Adrenal gland (tissue), 12 donors: Measurements from ENCODE around the gene PODNL1. TPM values are rescaled to one million over a fixed set of nuclear protein-coding genes. Genes with fewer than 3 reads are reported as not detected.
"Not testable (repeated sequence)": the region's sequence is repeated elsewhere in the genome, so short reads cannot be mapped to it uniquely, and the experiment has no call there.

Experiments
- DNase-seq, 7 donors: peaks; one replicate each; pipeline ENCODE4 v3.0.0-alpha.2; 2019 to 2020
- H3K27ac ChIP-seq, 5 donors: fragments of 200-600 bp; sonication (generic) in 4 of 5; 1 replicate in 3 of 5; 2 replicates in 2 of 5; pipeline versions ENCODE4 v1.5.1 to v1.8.0; 2016 to 2020; ENCODE audit warnings: mild to moderate bottlenecking in 1 of 5
- H3K27me3 ChIP-seq: fragments of 200-600 bp; 2 replicates; pipeline ENCODE4 v1.8.0; 2021
- H3K36me3 ChIP-seq, 2 donors: fragments of 200-600 bp; replicated peaks in 1 of 2; 1 replicate in 1 of 2; 2 replicates in 1 of 2; pipeline versions ENCODE4 v1.5.1 to v1.8.0; 2018 to 2022
- H3K4me1 ChIP-seq, 2 donors: fragments of 200-600 bp; replicated peaks in 1 of 2; 1 replicate in 1 of 2; 2 replicates in 1 of 2; pipeline versions ENCODE4 v1.5.1 to v1.8.0; 2018 to 2021
- H3K4me3 ChIP-seq, 4 donors: fragments of 200-600 bp; sonication (generic) in 3 of 4; one replicate each; pipeline ENCODE4 v1.5.1; 2016 to 2018
- H3K9me3 ChIP-seq, 3 donors: fragments of 200-600 bp; sonication (generic) in 1 of 3; replicated peaks in 1 of 3; 1 replicate in 2 of 3; 2 replicates in 1 of 3; pipeline versions ENCODE4 v1.5.1 to v1.8.0; 2016 to 2021
- CTCF ChIP-seq, 6 experiments: fragments of 450-650 bp in 4 of 6; fragments of 200-600 bp in 2 of 6; sonication (generic) in 1 of 6; IDR thresholded peaks; 1 replicate in 5 of 6; 2 replicates in 1 of 6; pipeline versions ENCODE4 v1.5.1 to v1.8.0; 2016 to 2021; ENCODE audit warnings: antibody characterized with exemption in 6 of 6, mild to moderate bottlenecking in 2 of 6, moderate library complexity in 1 of 6
- POLR2A ChIP-seq, 2 donors: fragments of 450-650 bp; IDR thresholded peaks; one replicate each; pipeline ENCODE4 v1.6.1; 2017; ENCODE audit warnings: antibody characterized with exemption in 2 of 2, mild to moderate bottlenecking in 2 of 2, moderate library complexity in 1 of 2
- WGBS, 4 donors: extraction: QIAGEN DNeasy Blood & Tissue Kit in 2 of 4; methylation state at CpG; one replicate each; pipeline versions ENCODE4 v1.1.5 to v1.1.7; 2013 to 2017; 5-methylcytosine and 5-hydroxymethylcytosine counted together
- intact Hi-C, 2 donors: fragments of 100-400 bp; cut with DNase I; formaldehyde crosslinking; loops; one replicate each; pipeline versions ENCODE4 v1.14.1 to v1.15.0; 2022 to 2023
- polyA plus RNA-seq, 3 donors: library from polyadenylated mRNA; stranded (reverse); fragments of 200-250 nt in 2 of 3; fragments of 350-450 nt in 1 of 3; fragmentation: Illumina TruSeq in 1 of 3; extraction: RNeasy Lipid Tissue Mini Kit (QIAGEN cat#74804) in 1 of 3; gene quantifications; one replicate each; pipeline ENCODE4 v1.2.3, GENCODE V29; 2013 to 2014
- total RNA-seq, 9 donors: library from RNA; depleted of rRNA in 4 of 9; stranded (reverse); fragments of >200 nt in 4 of 9; fragments of 120-200 nt in 1 of 9; fragmentation: NEBNext Ultra II Directional in 1 of 9; extraction: Animal tissue kit (Norgen Biotek cat#: 25700) in 1 of 9; gene quantifications; one replicate each; pipeline versions ENCODE4 v1.1.0 to v1.2.4, GENCODE V29; 2013 to 2023
- donor health status: healthy with polysubstance abuse.
- donor health status: Bipolar disorder and iron deficiency.
- donor health status: DM: yes; HTN: yes; CAD: no.
- donor health status: DM: no; HTN: no; CAD: no.
- donor health status: DM: no; HTN: no; CAD: no.
- donor health status: DM: yes; HTN: yes; CAD: no.

PODNL1 gene
- total and polyA plus RNA-seq, 12 donors = 0.15 to 2.1 (median 0.61) TPM; not detected in 3

GRCh38 chr19:13977803-13978202 is 39.6 kb upstream of the PODNL1 start:
- Histone ChIP-seq H3K27me3 (no peaks in the 10 kb centered on the region), H3K27ac (peak overlapping the region in 3 of 5 donors; percentile 27 to 66 (median 59)), H3K36me3 (peaks cover 0 to 10% of the 10 kb centered on the region in 2 donors), H3K4me1 (peaks cover 9% of the 10 kb centered on the region in 2 donors), H3K9me3 (no peaks in the 10 kb centered on the region), H3K4me3 (no peak overlapping the region)
- intact Hi-C loops = no loop called here
- WGBS, 4 donors = 88 to 94% (median 91%) methylated on average over 2 to 12 of the region's 12 CpGs
- TF ChIP-seq CTCF (IDR thresholded peaks at IDR 0.05) (no peak), POLR2A (IDR thresholded peaks at IDR 0.05) (no peak)
- no peak for DNase-seq

GRCh38 chr19:13976446-13976845 is 38.2 kb upstream of the PODNL1 start:
- TF ChIP-seq CTCF (IDR thresholded peaks at IDR 0.05) = no peak
- Histone ChIP-seq H3K27ac (no peak overlapping the region), H3K4me3 (no peak overlapping the region), H3K27me3 (no peaks in the 10 kb centered on the region), H3K36me3 (peaks cover 0 to 16% of the 10 kb centered on the region in 2 donors), H3K4me1 (peaks cover 9% of the 10 kb centered on the region in 2 donors), H3K9me3 (no peaks in the 10 kb centered on the region)
- 90 to 94% (median 92%) methylated on average over 12 of the region's 12 CpGs for whole genome bisulfite sequencing, 4 donors
- DNase-seq = no peak
- intact Hi-C loops = no loop called here

GRCh38 chr19:13975870-13976269 is 37.7 kb upstream of the PODNL1 start:
- no peak for TF ChIP-seq CTCF (IDR thresholded peaks at IDR 0.05)
- no peak for TF ChIP-seq POLR2A (IDR thresholded peaks at IDR 0.05)
- no peaks in the 10 kb centered on the region for H3K27me3 ChIP-seq
- 86 to 95% (median 91%) methylated on average over 11 of the region's 11 CpGs for WGBS, 4 donors
- H3K27ac ChIP-seq = no peak overlapping the region
- no peak overlapping the region for H3K4me3 ChIP-seq
- H3K36me3 ChIP-seq = peaks cover 0 to 16% of the 10 kb centered on the region in 2 donors
- peaks cover 9% of the 10 kb centered on the region in 2 donors for H3K4me1 ChIP-seq
- H3K9me3 ChIP-seq = no peaks in the 10 kb centered on the region
- DNase-seq = no peak
- intact Hi-C loops = no loop called here

- Histone ChIP-seq H3K36me3 (peaks cover 0 to 28% of the 10 kb centered on the region in 2 donors), H3K4me3 (no peak overlapping the region), H3K4me1 (peaks cover 2 to 7% of the 10 kb centered on the region in 2 donors), H3K27ac (no peak overlapping the region), H3K9me3 (no peaks in the 10 kb centered on the region), H3K27me3 (no peaks in the 10 kb centered on the region)
- 71 to 78% (median 74%) methylated on average over 12 of the region's 12 CpGs for whole genome bisulfite sequencing, 4 donors
- DNase-seq = no peak
- intact Hi-C loops = no loop called here
- TF ChIP-seq POLR2A (IDR thresholded peaks at IDR 0.05) = no peak
- no peak for TF ChIP-seq CTCF (IDR thresholded peaks at IDR 0.05)
These were observed 35.9 kb upstream of the PODNL1 start for GRCh38 chr19:13974073-13974472.

GRCh38 chr19:13973479-13973878 is 35.3 kb upstream of the PODNL1 start:
- WGBS, 4 donors = 98 to 100% (median 99%) methylated on average over 3 of the region's 3 CpGs
- H3K27ac ChIP-seq, H3K4me3 ChIP-seq, intact Hi-C loops, DNase-seq, H3K4me1 ChIP-seq, H3K9me3 ChIP-seq, H3K27me3 ChIP-seq: not testable (repeated sequence)
- H3K36me3 ChIP-seq = peaks cover 0 to 34% of the 10 kb centered on the region in 2 donors
